ENCODE measurements around the gene GDPGP1.

- TF ChIP-seq EZH2 (IDR thresholded peaks at IDR 0.05; ENCODE audit: borderline replicate concordance, low read depth, low read length, poor library complexity, severe bottlenecking) = no peak
- peak; percentile 73 for TF ChIP-seq CTCF (conservative IDR thresholded peaks at IDR 0.05; ENCODE audit: low read depth, low read length)
These were observed 14.4 kb upstream of the GDPGP1 start for GRCh38 chr15:90219421-90220141.

Measured in A673 (cell line).